Mucosa of rectum (tissue), 2 donors: Measurements from ENCODE around the gene KIAA0513.
"Not testable (repeated sequence)": the region's sequence is repeated elsewhere in the genome, so short reads cannot be mapped to it uniquely, and the experiment has no call there.

Experiments
- H3K27ac ChIP-seq, 2 donors: one replicate each; pipeline ENCODE4 v1.7.0; 2013; ENCODE audit warnings: inconsistent platforms in 2 of 2, low read depth in 2 of 2, low read length in 2 of 2
- H3K27me3 ChIP-seq, 2 donors: one replicate each; pipeline ENCODE4 v1.7.0; 2013; ENCODE audit warnings: low read length in 2 of 2; ENCODE audit not compliant: control insufficient read depth in 2 of 2, insufficient read depth in 2 of 2
- H3K36me3 ChIP-seq, 2 donors: one replicate each; pipeline ENCODE4 v1.7.0; 2013; ENCODE audit warnings: low read length in 2 of 2; ENCODE audit not compliant: control insufficient read depth in 2 of 2, insufficient read depth in 2 of 2
- H3K4me1 ChIP-seq, 2 donors: one replicate each; pipeline ENCODE4 v1.7.0; 2013; ENCODE audit warnings: low read length in 2 of 2, mild to moderate bottlenecking in 1 of 2; ENCODE audit not compliant: control insufficient read depth in 2 of 2, insufficient read depth in 2 of 2
- H3K4me3 ChIP-seq, 2 donors: one replicate each; pipeline ENCODE4 v1.7.0; 2013; ENCODE audit warnings: low read length in 2 of 2
- H3K9ac ChIP-seq, 2 donors: one replicate each; pipeline ENCODE4 v1.7.0; 2013; ENCODE audit warnings: low read length in 2 of 2, low read depth in 1 of 2, mild to moderate bottlenecking in 1 of 2
- H3K9me3 ChIP-seq, 2 donors: one replicate each; pipeline ENCODE4 v1.7.0; 2013; ENCODE audit warnings: low read length in 2 of 2; ENCODE audit not compliant: control insufficient read depth in 2 of 2
- donor health status: healthy.
- donor health status: Normal muscosa, but diverticular disease.

Gene KIAA0513

DNA sequence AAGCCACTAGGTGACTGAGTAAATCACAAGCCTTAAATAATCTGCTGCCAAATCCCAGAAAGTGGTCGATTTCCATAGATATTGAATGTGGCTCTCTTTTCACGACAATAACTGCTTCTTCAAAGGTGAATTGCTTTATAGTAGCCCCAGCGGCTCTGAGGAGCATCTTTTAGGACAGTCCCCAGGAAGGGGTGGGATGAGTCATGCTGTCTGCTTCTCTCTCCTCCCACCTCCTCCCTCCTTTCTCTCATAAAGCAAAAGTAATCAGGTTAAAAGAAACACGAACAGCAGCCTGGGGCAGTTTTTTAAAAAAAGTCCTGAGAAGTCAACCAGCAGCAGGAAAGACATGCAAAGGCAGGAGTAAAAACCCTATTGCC, 1.8 kb downstream of the KIAA0513 start:
- H3K9me3 ChIP-seq = no peaks in the 10 kb centered on the region
- peak overlapping the region in 1 of 2 donors; percentile 93 for H3K4me3 ChIP-seq
- peak overlapping the region; percentile 28 to 74 for H3K9ac ChIP-seq
- peaks cover 3 to 7% of the 10 kb centered on the region in 2 donors for H3K36me3 ChIP-seq
- H3K4me1 ChIP-seq = peaks cover 26 to 48% of the 10 kb centered on the region in 2 donors
- H3K27ac ChIP-seq = peak overlapping the region; percentile 79 to 88
- H3K27me3 ChIP-seq = no peaks in the 10 kb centered on the region

DNA sequence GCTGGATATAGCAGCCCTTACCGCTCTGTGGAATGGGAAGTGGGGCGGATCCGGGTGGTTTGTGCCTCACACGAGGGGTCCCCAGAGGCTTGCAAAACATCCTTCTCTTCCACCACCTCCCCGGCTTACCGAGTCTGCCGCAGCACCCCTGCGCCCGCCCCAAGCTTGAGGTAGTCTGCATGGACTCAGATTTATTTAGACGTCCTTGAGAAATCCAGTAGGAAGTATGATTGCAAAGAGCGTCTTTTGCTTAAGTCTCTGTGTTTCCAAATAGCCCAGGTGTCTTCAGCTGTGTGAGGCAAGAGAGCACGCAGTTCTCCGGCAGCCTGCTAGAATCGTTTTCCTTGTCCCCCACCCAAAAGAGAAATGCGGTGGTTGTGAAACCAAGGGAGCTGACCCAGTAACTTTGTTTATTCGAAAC, 2.4 kb downstream of the KIAA0513 start:
- Histone ChIP-seq H3K4me1 (peaks cover 26 to 48% of the 10 kb centered on the region in 2 donors), H3K9me3 (no peaks in the 10 kb centered on the region), H3K27me3 (no peaks in the 10 kb centered on the region), H3K4me3 (peak overlapping the region in 1 of 2 donors; percentile 42), H3K27ac (peak overlapping the region; percentile 79 to 88), H3K9ac (peak overlapping the region in 1 of 2 donors; percentile 3), H3K36me3 (peaks cover 3 to 7% of the 10 kb centered on the region in 2 donors)

DNA sequence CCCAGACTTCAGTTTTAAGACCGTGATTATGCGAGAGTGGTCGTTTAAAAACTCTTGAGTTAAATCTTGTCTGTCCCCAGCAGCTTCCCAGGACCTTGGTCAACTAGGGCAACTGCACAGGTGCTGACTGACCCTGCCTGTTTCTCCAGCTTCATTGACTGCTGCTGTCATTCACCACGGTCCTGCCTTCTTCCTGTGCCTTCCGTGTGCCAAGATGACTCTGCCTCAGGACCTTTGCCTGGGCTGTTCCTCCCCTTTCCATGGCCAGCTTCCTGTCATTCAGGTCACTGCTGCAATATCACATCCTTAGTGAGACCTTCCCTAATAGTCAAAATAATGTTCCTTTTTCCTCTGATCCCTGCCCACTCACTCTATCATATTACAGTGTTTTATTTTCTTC, 3.9 kb downstream of the KIAA0513 start:
- Histone ChIP-seq H3K4me1 (peaks cover 21 to 42% of the 10 kb centered on the region in 2 donors), H3K9ac (no peak overlapping the region), H3K27ac (no peak overlapping the region), H3K9me3 (no peaks in the 10 kb centered on the region), H3K27me3 (no peaks in the 10 kb centered on the region), H3K4me3 (no peak overlapping the region), H3K36me3 (peaks cover 3 to 7% of the 10 kb centered on the region in 2 donors)

DNA sequence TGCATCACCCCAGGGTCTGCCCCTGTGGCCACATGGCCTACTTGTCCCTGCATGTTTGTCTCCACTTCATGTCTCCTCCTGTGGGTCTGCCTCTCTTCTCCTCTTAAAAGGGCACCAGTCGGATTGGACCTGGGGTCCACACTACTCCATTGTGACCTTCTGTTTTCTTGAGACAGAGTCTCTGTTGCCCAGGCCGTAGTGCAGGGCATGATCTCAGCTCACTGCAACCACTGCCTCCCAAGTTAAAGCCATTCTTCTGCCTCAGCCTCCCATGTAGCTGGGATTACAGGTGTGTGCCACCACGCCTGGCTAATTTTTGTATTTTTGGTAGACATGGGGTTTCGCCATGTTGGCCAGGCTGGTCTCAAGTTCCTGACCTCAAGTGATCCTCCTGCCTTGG, 4.6 kb downstream of the KIAA0513 start:
- not testable (repeated sequence) for H3K9ac ChIP-seq, H3K9me3 ChIP-seq, H3K36me3 ChIP-seq, H3K4me3 ChIP-seq, H3K27ac ChIP-seq, H3K27me3 ChIP-seq
- H3K4me1 ChIP-seq = peaks cover 20 to 35% of the 10 kb centered on the region in 2 donors

- H3K9ac ChIP-seq = no peak overlapping the region
- no peaks in the 10 kb centered on the region for H3K27me3 ChIP-seq
- H3K36me3 ChIP-seq = peaks cover 3 to 7% of the 10 kb centered on the region in 2 donors
- H3K4me1 ChIP-seq = peaks cover 18 to 30% of the 10 kb centered on the region in 2 donors
- no peaks in the 10 kb centered on the region for H3K9me3 ChIP-seq
- no peak overlapping the region for H3K27ac ChIP-seq
- no peak overlapping the region for H3K4me3 ChIP-seq
Measured at GRCh38 chr16:85033171-85033570, 5.6 kb downstream of the KIAA0513 start.

DNA sequence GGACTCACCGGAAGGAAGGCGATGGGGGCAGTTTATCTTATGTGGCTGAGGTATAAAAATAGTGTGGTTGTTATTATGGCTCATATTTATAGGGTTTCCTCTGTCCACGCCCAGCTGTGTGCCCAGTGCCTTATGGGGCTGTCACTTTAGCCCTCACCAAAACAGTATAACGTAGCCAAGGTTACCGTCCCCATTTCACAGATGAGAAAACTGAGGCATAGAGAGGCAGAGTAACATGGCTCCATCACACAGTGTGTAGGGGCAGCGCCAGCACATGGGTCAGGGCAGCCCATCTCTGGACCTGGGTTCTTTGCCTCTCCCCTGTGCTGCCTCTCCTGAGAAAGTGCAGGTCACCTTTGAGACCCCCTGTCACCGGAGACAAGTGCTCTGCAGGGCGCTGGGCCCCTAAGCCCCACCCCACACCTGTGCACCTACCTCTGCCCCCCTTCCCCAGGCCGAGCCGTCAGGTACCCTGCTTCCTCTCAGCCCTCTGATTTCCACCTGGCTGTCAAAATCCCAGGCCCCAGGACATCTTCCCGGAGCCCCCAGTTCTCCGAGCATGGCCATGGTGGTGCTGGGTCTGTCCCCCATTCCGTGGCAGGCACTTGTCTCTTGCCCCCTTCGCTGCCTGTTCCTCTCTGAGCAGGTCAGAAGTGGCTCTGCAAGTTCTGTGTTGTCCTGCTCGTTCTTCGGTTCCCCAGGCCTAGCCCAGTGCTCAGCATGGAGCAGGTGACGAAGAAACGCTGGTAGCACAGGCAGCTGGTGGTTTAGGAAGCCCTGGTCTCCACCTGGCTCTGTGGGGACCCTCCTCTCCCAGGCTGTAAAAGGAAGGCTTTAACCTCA, 7.2 kb downstream of the KIAA0513 start:
- peaks cover 3 to 7% of the 10 kb centered on the region in 2 donors for H3K36me3 ChIP-seq
- no peaks in the 10 kb centered on the region for H3K27me3 ChIP-seq
- no peak overlapping the region for H3K4me3 ChIP-seq
- H3K27ac ChIP-seq = no peak overlapping the region
- peaks cover 2 to 14% of the 10 kb centered on the region in 2 donors for H3K4me1 ChIP-seq
- H3K9me3 ChIP-seq = no peaks in the 10 kb centered on the region
- H3K9ac ChIP-seq = no peak overlapping the region

GRCh38 chr16:85036236-85037049, 8.8 kb downstream of the KIAA0513 start:
- Histone ChIP-seq H3K27me3 (no peaks in the 10 kb centered on the region), H3K9ac (no peak overlapping the region), H3K9me3 (no peaks in the 10 kb centered on the region), H3K4me3 (no peak overlapping the region), H3K27ac (no peak overlapping the region), H3K36me3 (peaks cover 1 to 7% of the 10 kb centered on the region in 2 donors), H3K4me1 (no peaks in the 10 kb centered on the region)

- H3K4me1 ChIP-seq = no peaks in the 10 kb centered on the region
- no peaks in the 10 kb centered on the region for H3K27me3 ChIP-seq
- no peak overlapping the region for H3K4me3 ChIP-seq
- H3K9me3 ChIP-seq = no peaks in the 10 kb centered on the region
- H3K27ac ChIP-seq = no peak overlapping the region
- H3K9ac ChIP-seq = no peak overlapping the region
- H3K36me3 ChIP-seq = peaks cover 0 to 2% of the 10 kb centered on the region in 2 donors
Measured at GRCh38 chr16:85037050-85037410, 9.4 kb downstream of the KIAA0513 start.

GRCh38 chr16:85037721-85038120, 10.1 kb downstream of the KIAA0513 start:
- H3K4me3 ChIP-seq = no peak overlapping the region
- H3K27ac ChIP-seq = no peak overlapping the region
- H3K9ac ChIP-seq = no peak overlapping the region
- no peaks in the 10 kb centered on the region for H3K36me3 ChIP-seq
- no peaks in the 10 kb centered on the region for H3K4me1 ChIP-seq
- no peaks in the 10 kb centered on the region for H3K9me3 ChIP-seq
- H3K27me3 ChIP-seq = no peaks in the 10 kb centered on the region

DNA sequence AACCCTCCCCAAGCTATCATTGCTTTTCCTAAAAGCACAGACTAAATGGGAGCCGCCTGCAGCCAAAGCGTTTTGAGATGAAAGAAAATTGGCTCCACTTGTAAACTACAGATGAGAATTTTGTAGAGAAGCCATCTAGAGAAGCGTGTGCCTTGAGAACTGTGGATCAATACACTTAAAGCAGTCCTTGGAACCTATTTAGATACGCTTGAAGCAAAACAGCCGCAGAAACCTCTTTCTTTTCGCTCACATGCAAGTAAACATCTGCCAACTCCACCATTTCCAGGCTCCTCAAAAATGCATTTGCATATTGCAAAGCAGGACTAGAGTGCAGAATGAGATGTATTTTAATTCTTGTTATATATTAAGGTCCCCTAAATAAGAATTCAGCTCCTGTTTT, 13.1 kb downstream of the KIAA0513 start:
- H3K36me3 ChIP-seq = no peaks in the 10 kb centered on the region

More for the DNA sequence above, 13.1 kb downstream of the KIAA0513 start:
- Histone ChIP-seq H3K27ac (no peak overlapping the region), H3K4me3 (no peak overlapping the region), H3K9me3 (no peaks in the 10 kb centered on the region), H3K4me1 (no peaks in the 10 kb centered on the region), H3K27me3 (no peaks in the 10 kb centered on the region), H3K9ac (no peak overlapping the region)
